Panc1 (cell line): Measurements from ENCODE around the gene FAM186B. TPM values are rescaled to one million over a fixed set of nuclear protein-coding genes. Genes with fewer than 3 reads are reported as not detected.

Experiments
- ATAC-seq: fragments of 200-7000 bp; cut with Tn5 transposase; 2 replicates; pipeline ENCODE4 v1.9.1; 2020; ENCODE audit warnings: mild to moderate bottlenecking, moderate library complexity
- BruUV-seq: library from RNA; stranded (reverse); fragments of 400-500 nt; replicated peaks from 2 replicates; lab custom pipeline; 2021; lab: Mats Ljungman, UMichigan
- CTCF ChIA-PET: fragments of 300-600 bp; sonication (Branson Sonifier 250); formaldehyde crosslinking; loops from one replicate; lab custom pipeline; 2022; ENCODE audit warnings: antibody characterized with exemption; lab: Charles Lee
- POLR2A ChIA-PET: fragments of 300-600 bp; sonication (Branson Sonifier 250); formaldehyde crosslinking; loops from one replicate; lab custom pipeline; 2022; ENCODE audit warnings: antibody characterized with exemption; lab: Charles Lee
- DNase-seq: peaks from one replicate; pipeline ENCODE4 v3.0.0-alpha.2; 2010; ENCODE audit warnings: low read depth, low spot score
- H3K27ac ChIP-seq: 2 replicates; pipeline ENCODE4 v1.5.1; 2011; ENCODE audit warnings: mild to moderate bottlenecking, low read length, inconsistent platforms
- H3K27me3 ChIP-seq: fragments of 200-500 bp; sonication (Bioruptor generic); 2 replicates; pipeline ENCODE4 v1.6.0; 2014; ENCODE audit warnings: low read length, inconsistent platforms; ENCODE audit not compliant: control insufficient read depth, insufficient read depth
- H3K36me3 ChIP-seq: fragments of 200-500 bp; sonication (Bioruptor generic); 2 replicates; pipeline ENCODE4 v1.5.1; 2014; ENCODE audit warnings: inconsistent platforms, mild to moderate bottlenecking, low read length, moderate library complexity; ENCODE audit not compliant: control insufficient read depth, insufficient read depth
- H3K4me1 ChIP-seq: 2 replicates; pipeline ENCODE4 v1.5.1; 2011; ENCODE audit warnings: inconsistent platforms, mild to moderate bottlenecking, low read length, moderate library complexity; ENCODE audit not compliant: control insufficient read depth, insufficient read depth
- H3K4me3 ChIP-seq, 2 experiments: 2 replicates each; pipeline ENCODE4 v1.5.1; 2011 to 2012; ENCODE audit warnings: low read depth in 2 of 2, low read length in 2 of 2, mild to moderate bottlenecking in 2 of 2, inconsistent platforms in 1 of 2, moderate library complexity in 1 of 2
- H3K9me3 ChIP-seq: fragments of 200-500 bp; sonication (Bioruptor generic); 2 replicates; pipeline ENCODE4 v1.5.1; 2014; ENCODE audit warnings: low read depth, mild to moderate bottlenecking, inconsistent platforms, low read length, moderate library complexity; ENCODE audit not compliant: control insufficient read depth, insufficient read depth
- CTCF ChIP-seq: fragments of 450-650 bp; IDR thresholded peaks from 2 replicates; pipeline ENCODE4 v1.5.1; 2017; ENCODE audit warnings: mild to moderate bottlenecking
- POLR2AphosphoS5 ChIP-seq: IDR thresholded peaks from 2 replicates; pipeline ENCODE4 v1.6.1; 2012; ENCODE audit warnings: mild to moderate bottlenecking, low read depth, low read length, moderate library complexity
- REST ChIP-seq, 2 experiments: IDR thresholded peaks; 2 replicates each; pipeline ENCODE4 v1.6.1; 2011 to 2012; ENCODE audit warnings: low read depth in 2 of 2, control low read depth in 1 of 2, low read length in 1 of 2, mild to moderate bottlenecking in 1 of 2, moderate library complexity in 1 of 2; ENCODE audit not compliant: insufficient read depth in 1 of 2
- SIN3A ChIP-seq: IDR thresholded peaks from 2 replicates; pipeline ENCODE4 v1.6.1; 2012; ENCODE audit warnings: low read depth, mild to moderate bottlenecking, low read length, moderate library complexity, borderline replicate concordance; ENCODE audit not compliant: insufficient read depth
- TCF7L2 ChIP-seq: IDR thresholded peaks from 2 replicates; pipeline ENCODE4 v1.6.1; 2011; ENCODE audit warnings: mild to moderate bottlenecking, low read depth, low read length, inconsistent platforms
- in situ Hi-C: cut with HindIII; loops from 2 replicates; pipeline ENCODE4 v1.10.0; 2016; ENCODE audit warnings: low sequenced_read_pairs, low pct_unique_long_range_greater_than_20kb
- intact Hi-C: fragments of 100-400 bp; cut with micrococcal nuclease; formaldehyde crosslinking; loops from one replicate; pipeline ENCODE4 v1.10.0; 2022; ENCODE audit not compliant: unreplicated experiment
- total RNA-seq: library from RNA; stranded (reverse); gene quantifications from one replicate; pipeline ENCODE4 v1.2.1, GENCODE V29; 2021; ENCODE audit not compliant: unreplicated experiment

Gene FAM186B
- total RNA-seq, 1 experiment from 2014 or later: 0.13 TPM

- Histone ChIP-seq H3K27ac (no peak overlapping the region), H3K4me1 (no peaks in the 10 kb centered on the region), H3K36me3 (no peaks in the 10 kb centered on the region), H3K9me3 (no peaks in the 10 kb centered on the region), H3K4me3 (no peak overlapping the region), H3K27me3 (no peaks in the 10 kb centered on the region)
- ATAC-seq (no peak), DNase-seq (no peak)
- POLR2A ChIA-PET: no interaction called here
- CTCF ChIA-PET: interaction anchor here (0.6 kb wide), 1 partner anchor 87 kb away, joined by 3 read pairs; no protein-coding TSS in a partner anchor
- in situ Hi-C loops: no loop called here
- BruUV-seq: no TSS peak
- intact Hi-C loops: no loop called here
- TF ChIP-seq REST (IDR thresholded peaks at IDR 0.05; ENCODE audit: insufficient read depth in 1 of 2, low read depth in 2 of 2, low read length in 1 of 2): no peak
- TF ChIP-seq TCF7L2: no peak
- TF ChIP-seq SIN3A: no peak
- no peak for TF ChIP-seq CTCF
- no peak for TF ChIP-seq POLR2AphosphoS5
Measured at GRCh38 chr12:49547090-49547690, 58.2 kb downstream of the FAM186B start.

GRCh38 chr12:49546481-49546880 lies 59.0 kb downstream of the FAM186B start:
- in situ Hi-C loops (no loop called here), intact Hi-C loops (no loop called here)
- Histone ChIP-seq H3K27me3 (no peaks in the 10 kb centered on the region), H3K36me3 (no peaks in the 10 kb centered on the region), H3K4me3 (no peak overlapping the region), H3K4me1 (no peaks in the 10 kb centered on the region), H3K27ac (no peak overlapping the region), H3K9me3 (no peaks in the 10 kb centered on the region)
- no peak for TF ChIP-seq TCF7L2
- TF ChIP-seq SIN3A: no peak
- TF ChIP-seq REST (IDR thresholded peaks at IDR 0.05; ENCODE audit: insufficient read depth in 1 of 2, low read depth in 2 of 2, low read length in 1 of 2): no peak
- TF ChIP-seq CTCF: no peak
- no peak for TF ChIP-seq POLR2AphosphoS5
- ATAC-seq: no peak
- no peak for DNase-seq
- no TSS peak for BruUV-seq
- CTCF ChIA-PET: interaction anchor here (0.6 kb wide), 1 partner anchor 87 kb away, joined by 3 read pairs; no protein-coding TSS in a partner anchor
- POLR2A ChIA-PET: no interaction called here
